H9 (cell line): Measurements from ENCODE around the gene SPANXA2. TPM values are rescaled to one million over a fixed set of nuclear protein-coding genes. Genes with fewer than 3 reads are reported as not detected.

ENCODE experiments used
- DNase-seq: peaks from one replicate; pipeline ENCODE4 v3.0.0-alpha.2; 2017
- H2AFZ ChIP-seq: one replicate; pipeline ENCODE4 v1.6.1; 2013; ENCODE audit warnings: mild to moderate bottlenecking, low read length, control low read depth, moderate library complexity
- H2AK5ac ChIP-seq: 2 replicates; pipeline ENCODE4 v1.6.1; 2013; ENCODE audit warnings: low read length, control low read depth, mixed read lengths; ENCODE audit not compliant: insufficient read length
- H2BK120ac ChIP-seq: one replicate; pipeline ENCODE4 v1.6.1; 2013; ENCODE audit warnings: low read depth, mild to moderate bottlenecking, low read length, control low read depth, inconsistent platforms; ENCODE audit not compliant: poor library complexity, severe bottlenecking
- H2BK12ac ChIP-seq: 2 replicates; pipeline ENCODE4 v1.6.1; 2013; ENCODE audit warnings: low read length, control low read depth, mixed read lengths, low read depth; ENCODE audit not compliant: insufficient read length
- H2BK15ac ChIP-seq: 2 replicates; pipeline ENCODE4 v1.6.1; 2013; ENCODE audit warnings: low read depth, low read length, control low read depth
- H2BK20ac ChIP-seq: one replicate; pipeline ENCODE4 v1.6.1; 2013; ENCODE audit warnings: low read depth, mild to moderate bottlenecking, low read length, control low read depth, inconsistent platforms; ENCODE audit not compliant: poor library complexity, severe bottlenecking
- H2BK5ac ChIP-seq: 2 replicates; pipeline ENCODE4 v1.6.1; 2013; ENCODE audit warnings: low read length, control low read depth, mixed read lengths; ENCODE audit not compliant: insufficient read length
- H3K14ac ChIP-seq: 2 replicates; pipeline ENCODE4 v1.6.1; 2013; ENCODE audit warnings: low read length, control low read depth; ENCODE audit not compliant: insufficient read depth
- H3K18ac ChIP-seq: 2 replicates; pipeline ENCODE4 v1.6.1; 2013; ENCODE audit warnings: low read depth, mild to moderate bottlenecking, mixed read lengths, low read length, control low read depth; ENCODE audit not compliant: insufficient read length
- H3K23ac ChIP-seq: 2 replicates; pipeline ENCODE4 v1.6.1; 2013; ENCODE audit warnings: low read length, control low read depth, mixed read lengths, low read depth; ENCODE audit not compliant: insufficient read length
- H3K23me2 ChIP-seq: 2 replicates; pipeline ENCODE4 v1.6.1; 2013; ENCODE audit warnings: low read depth, mild to moderate bottlenecking, mixed read lengths, low read length, control low read depth; ENCODE audit not compliant: insufficient read length, poor library complexity, severe bottlenecking
- H3K27ac ChIP-seq: 2 replicates; pipeline ENCODE4 v1.5.1; 2013; ENCODE audit warnings: low read length, control low read depth, mixed read lengths, low read depth; ENCODE audit not compliant: insufficient read length
- H3K27me3 ChIP-seq: 2 replicates; pipeline ENCODE4 v1.6.1; 2013; ENCODE audit warnings: low read length, control low read depth, inconsistent platforms; ENCODE audit not compliant: insufficient read depth
- H3K4ac ChIP-seq: 2 replicates; pipeline ENCODE4 v1.6.1; 2013; ENCODE audit warnings: low read depth, mild to moderate bottlenecking, control low read depth, inconsistent platforms, low read length, moderate library complexity
- H3K4me1 ChIP-seq: 2 replicates; pipeline ENCODE4 v1.6.1; 2013; ENCODE audit warnings: low read length, control low read depth, inconsistent platforms; ENCODE audit not compliant: insufficient read depth
- H3K4me2 ChIP-seq: 2 replicates; pipeline ENCODE4 v1.6.1; 2013; ENCODE audit warnings: low read length, control low read depth, mixed read lengths; ENCODE audit not compliant: insufficient read length, insufficient read depth
- H3K56ac ChIP-seq: 2 replicates; pipeline ENCODE4 v1.6.1; 2013; ENCODE audit warnings: low read depth, mild to moderate bottlenecking, mixed read lengths, low read length, control low read depth; ENCODE audit not compliant: insufficient read length
- H3K79me1 ChIP-seq: 2 replicates; pipeline ENCODE4 v1.6.1; 2013; ENCODE audit warnings: low read depth, mild to moderate bottlenecking, moderate library complexity, low read length, control low read depth, inconsistent platforms; ENCODE audit not compliant: insufficient read depth, poor library complexity, severe bottlenecking
- H3K79me2 ChIP-seq: 2 replicates; pipeline ENCODE4 v1.6.1; 2013; ENCODE audit warnings: low read length, control low read depth, inconsistent platforms; ENCODE audit not compliant: insufficient read depth
- H3K9ac ChIP-seq: 2 replicates; pipeline ENCODE4 v1.6.1; 2013; ENCODE audit warnings: low read length, control low read depth, mixed read lengths; ENCODE audit not compliant: insufficient read length; ENCODE audit errors: extremely low read depth
- H3K9me3 ChIP-seq: one replicate; pipeline ENCODE4 v1.6.1; 2013; ENCODE audit warnings: low read depth, low read length, inconsistent platforms; ENCODE audit not compliant: control insufficient read depth
- H3T11ph ChIP-seq: one replicate; pipeline ENCODE4 v1.6.1; 2013; ENCODE audit warnings: mild to moderate bottlenecking, low read length, control low read depth, inconsistent platforms
- H4K20me1 ChIP-seq: one replicate; pipeline ENCODE4 v1.6.1; 2013; ENCODE audit not compliant: control insufficient read depth, insufficient read length, insufficient read depth
- H4K5ac ChIP-seq: 2 replicates; pipeline ENCODE4 v1.6.1; 2013; ENCODE audit warnings: low read depth, mild to moderate bottlenecking, mixed read lengths, low read length, control low read depth; ENCODE audit not compliant: insufficient read length
- H4K8ac ChIP-seq: replicated peaks from 2 replicates; pipeline ENCODE4 v1.6.1; 2013; ENCODE audit warnings: low read length, control low read depth, mixed read lengths, low read depth; ENCODE audit not compliant: insufficient read length
- H4K91ac ChIP-seq: 2 replicates; pipeline ENCODE4 v1.6.1; 2013; ENCODE audit warnings: low read depth, mild to moderate bottlenecking, moderate library complexity, mixed read lengths, low read length, control low read depth; ENCODE audit not compliant: insufficient read length
- H3K27ac Mint-ChIP-seq, 3 experiments: 2 replicates in 2 of 3; 3 replicates in 1 of 3; pipeline ENCODE4 v1.8.0; 2020 to 2021; ENCODE audit warnings: mixed read lengths in 3 of 3, mild to moderate bottlenecking in 1 of 3, moderate library complexity in 1 of 3
- H3K27me3 Mint-ChIP-seq: 2 replicates; pipeline ENCODE4 v1.8.0; 2021; ENCODE audit warnings: low read depth, mild to moderate bottlenecking, moderate library complexity, mixed read lengths
- H3K36me3 Mint-ChIP-seq, 3 experiments: 2 replicates in 2 of 3; 3 replicates in 1 of 3; pipeline ENCODE4 v1.8.0; 2020 to 2021; ENCODE audit warnings: low read depth in 3 of 3, mixed read lengths in 3 of 3; ENCODE audit not compliant: insufficient read depth in 1 of 3
- H3K4me1 Mint-ChIP-seq, 2 experiments: 2 replicates each; pipeline ENCODE4 v1.8.0; 2020; ENCODE audit warnings: mixed read lengths in 2 of 2
- H3K4me3 Mint-ChIP-seq, 2 experiments: 2 replicates in 1 of 2; 3 replicates in 1 of 2; pipeline ENCODE4 v1.8.0; 2020 to 2021; ENCODE audit warnings: mild to moderate bottlenecking in 2 of 2, mixed read lengths in 2 of 2, moderate library complexity in 1 of 2
- H3K9me3 Mint-ChIP-seq, 2 experiments: 2 replicates in 1 of 2; 3 replicates in 1 of 2; pipeline ENCODE4 v1.8.0; 2020; ENCODE audit warnings: mild to moderate bottlenecking in 2 of 2, mixed read lengths in 2 of 2, moderate library complexity in 1 of 2
- total RNA-seq: library from RNA; stranded (reverse); gene quantifications from 2 replicates; pipeline ENCODE4 v1.2.1, GENCODE V29; 2021
- TF ChIP-seq, protein P1 (sequence below): fragments of 200-600 bp; sonication (generic); conservative IDR thresholded peaks from 3 replicates; pipeline ENCODE4 v1.8.0; 2021; ENCODE audit warnings: antibody characterized with exemption, mild to moderate bottlenecking

Gene SPANXA2
- total RNA-seq, 1 experiment from 2014 or later, result not detected

DNA sequence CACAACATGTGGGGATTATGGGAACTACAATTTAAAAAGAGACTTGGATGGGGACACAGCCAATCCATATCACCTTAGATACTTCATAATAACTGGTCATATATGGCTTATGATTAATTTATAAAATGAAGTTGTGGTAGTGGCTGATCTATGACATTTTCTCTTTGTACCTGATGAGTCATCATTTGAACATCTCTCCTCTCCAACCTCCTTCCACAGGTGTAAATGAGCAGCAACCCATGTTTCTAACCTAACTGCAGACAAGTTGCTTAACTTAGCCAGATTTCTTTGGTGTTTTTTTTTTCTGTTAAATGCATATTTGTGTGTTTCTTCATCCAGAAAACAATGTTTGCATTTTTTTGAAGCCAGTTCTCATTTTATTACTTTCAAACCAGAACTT is 42.6 kb downstream of the SPANXA2 start:
- H3K79me1 ChIP-seq, result no peaks in the 10 kb centered on the region
- H3K56ac ChIP-seq, result no peak overlapping the region
- H4K5ac ChIP-seq, result no peak overlapping the region
- no peak for DNase-seq
- H2BK15ac ChIP-seq, result no peak overlapping the region
- H4K20me1 ChIP-seq, result no peaks in the 10 kb centered on the region
- H3K36me3 Mint-ChIP-seq, result peaks cover 4 to 21% (median 5%) of the 10 kb centered on the region in 3 experiments; a peak in 4 of 7 replicates
- no peak overlapping the region for H3K23ac ChIP-seq
- H4K8ac ChIP-seq, result no peak overlapping the region
- H3K4ac ChIP-seq, result no peak overlapping the region
- TF ChIP-seq, protein P1, sequence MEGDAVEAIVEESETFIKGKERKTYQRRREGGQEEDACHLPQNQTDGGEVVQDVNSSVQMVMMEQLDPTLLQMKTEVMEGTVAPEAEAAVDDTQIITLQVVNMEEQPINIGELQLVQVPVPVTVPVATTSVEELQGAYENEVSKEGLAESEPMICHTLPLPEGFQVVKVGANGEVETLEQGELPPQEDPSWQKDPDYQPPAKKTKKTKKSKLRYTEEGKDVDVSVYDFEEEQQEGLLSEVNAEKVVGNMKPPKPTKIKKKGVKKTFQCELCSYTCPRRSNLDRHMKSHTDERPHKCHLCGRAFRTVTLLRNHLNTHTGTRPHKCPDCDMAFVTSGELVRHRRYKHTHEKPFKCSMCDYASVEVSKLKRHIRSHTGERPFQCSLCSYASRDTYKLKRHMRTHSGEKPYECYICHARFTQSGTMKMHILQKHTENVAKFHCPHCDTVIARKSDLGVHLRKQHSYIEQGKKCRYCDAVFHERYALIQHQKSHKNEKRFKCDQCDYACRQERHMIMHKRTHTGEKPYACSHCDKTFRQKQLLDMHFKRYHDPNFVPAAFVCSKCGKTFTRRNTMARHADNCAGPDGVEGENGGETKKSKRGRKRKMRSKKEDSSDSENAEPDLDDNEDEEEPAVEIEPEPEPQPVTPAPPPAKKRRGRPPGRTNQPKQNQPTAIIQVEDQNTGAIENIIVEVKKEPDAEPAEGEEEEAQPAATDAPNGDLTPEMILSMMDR, result no peak
- no peaks in the 10 kb centered on the region; the same call in 1 of the 2 replicates for H3K27me3 Mint-ChIP-seq
- H3K14ac ChIP-seq, result no peak overlapping the region
- no peaks in the 10 kb centered on the region for H3K27me3 ChIP-seq
- H3K4me3 Mint-ChIP-seq, result no peak overlapping the region
- H3K27ac Mint-ChIP-seq, result no peak overlapping the region
- no peak overlapping the region for H2AK5ac ChIP-seq
- H3T11ph ChIP-seq, result no peak overlapping the region
- H3K4me1 ChIP-seq, result no peaks in the 10 kb centered on the region
- no peak overlapping the region for H2BK20ac ChIP-seq
- no peaks in the 10 kb centered on the region for H3K79me2 ChIP-seq
- H2BK12ac ChIP-seq, result no peak overlapping the region
- H3K9me3 Mint-ChIP-seq, result peaks cover 61 to 73% of the 10 kb centered on the region in 2 experiments
- H3K18ac ChIP-seq, result no peak overlapping the region
- no peak overlapping the region for H4K91ac ChIP-seq
- no peak overlapping the region for H2BK5ac ChIP-seq
- H3K9ac ChIP-seq, result no peak overlapping the region
- no peaks in the 10 kb centered on the region for H3K23me2 ChIP-seq
- no peak overlapping the region for H3K27ac ChIP-seq
- no peak overlapping the region for H2BK120ac ChIP-seq
- H3K4me1 Mint-ChIP-seq, result no peaks in the 10 kb centered on the region
- no peak overlapping the region for H2AFZ ChIP-seq
- H3K9me3 ChIP-seq, result peaks cover 12% of the 10 kb centered on the region
- no peak overlapping the region for H3K4me2 ChIP-seq
